Measurements from ENCODE around the gene TBC1D4. TPM values are rescaled to one million over a fixed set of nuclear protein-coding genes. Genes with fewer than 3 reads are reported as not detected.

TBC1D4 gene
- total RNA-seq, 1 experiment from 2014 or later, result 19.5 TPM

- intact Hi-C loops (cut with micrococcal nuclease; ENCODE audit: unreplicated experiment), result no loop called here
- Histone ChIP-seq H2AFZ (no peak overlapping the region), H3K4me1 (replicated peaks; ENCODE audit: insufficient read depth) (peaks cover 7% of the 10 kb centered on the region; the same call in 1 of the 2 replicates), H3K9me2 (ENCODE audit: insufficient read depth) (no peaks in the 10 kb centered on the region), H3K79me2 (ENCODE audit: low read depth) (no peaks in the 10 kb centered on the region), H4K20me1 (ENCODE audit: insufficient read depth) (no peaks in the 10 kb centered on the region), H3K36me3 (ENCODE audit: low read depth) (no peaks in the 10 kb centered on the region), H3K9me3 (ENCODE audit: insufficient read depth, low read depth) (no peaks in the 10 kb centered on the region), H3K4me3 (no peak overlapping the region), H3K27ac (no peak overlapping the region), H3K4me2 (no peak overlapping the region), H3K27me3 (ENCODE audit: insufficient read depth, low read depth) (no peaks in the 10 kb centered on the region), H3F3A (ENCODE audit: insufficient read depth, low read depth) (no peaks in the 10 kb centered on the region; the same call in 1 of the 2 replicates)
- no TSS peak for BruUV-seq (replicated peaks)
- ChIA-PET POLR2A (ENCODE audit: unreplicated experiment) (no interaction called here), CTCF (no interaction called here)
- TF ChIP-seq CTCF (conservative IDR thresholded peaks at IDR 0.05), result no peak
- TF ChIP-seq EZH2 (IDR thresholded peaks at IDR 0.05; ENCODE audit: low read depth), result no peak
- DNase-seq, result no peak
Measured at GRCh38 chr13:75316427-75316826, 165.5 kb downstream of the TBC1D4 start.

- no peaks in the 10 kb centered on the region for H3K79me2 ChIP-seq (ENCODE audit: low read depth)
- no TSS peak for BruUV-seq (replicated peaks)
- no peak overlapping the region for H3K4me2 ChIP-seq
- H4K20me1 ChIP-seq (ENCODE audit: insufficient read depth), result no peaks in the 10 kb centered on the region
- POLR2A ChIA-PET (ENCODE audit: unreplicated experiment), result no interaction called here
- no peaks in the 10 kb centered on the region for H3K27me3 ChIP-seq (ENCODE audit: insufficient read depth, low read depth)
- no peak overlapping the region for H2AFZ ChIP-seq
- H3K4me3 ChIP-seq, result no peak overlapping the region
- TF ChIP-seq CTCF (conservative IDR thresholded peaks at IDR 0.05), result no peak
- no peak for TF ChIP-seq EZH2 (IDR thresholded peaks at IDR 0.05; ENCODE audit: low read depth)
- peaks cover 7% of the 10 kb centered on the region; the same call in 1 of the 2 replicates for H3K4me1 ChIP-seq (replicated peaks; ENCODE audit: insufficient read depth)
- H3K27ac ChIP-seq, result no peak overlapping the region
- no peaks in the 10 kb centered on the region for H3K9me2 ChIP-seq (ENCODE audit: insufficient read depth)
- H3K9me3 ChIP-seq (ENCODE audit: insufficient read depth, low read depth), result no peaks in the 10 kb centered on the region
- DNase-seq, result no peak
- CTCF ChIA-PET, result no interaction called here
- intact Hi-C loops (cut with micrococcal nuclease; ENCODE audit: unreplicated experiment), result no loop called here
- no peaks in the 10 kb centered on the region for H3K36me3 ChIP-seq (ENCODE audit: low read depth)
- no peaks in the 10 kb centered on the region; the same call in 1 of the 2 replicates for H3F3A ChIP-seq (ENCODE audit: insufficient read depth, low read depth)
Measured at GRCh38 chr13:75312884-75313520, 169.0 kb downstream of the TBC1D4 start.

GRCh38 chr13:75309981-75310580 is 171.9 kb downstream of the TBC1D4 start:
- CTCF ChIA-PET, result no interaction called here
- BruUV-seq (replicated peaks), result no TSS peak
- Histone ChIP-seq H3F3A (ENCODE audit: insufficient read depth, low read depth) (no peaks in the 10 kb centered on the region), H3K27ac (no peak overlapping the region), H3K4me3 (no peak overlapping the region), H3K27me3 (ENCODE audit: insufficient read depth, low read depth) (no peaks in the 10 kb centered on the region), H3K79me2 (ENCODE audit: low read depth) (no peaks in the 10 kb centered on the region), H3K9me3 (ENCODE audit: insufficient read depth, low read depth) (no peaks in the 10 kb centered on the region), H3K4me1 (replicated peaks; ENCODE audit: insufficient read depth) (no peaks in the 10 kb centered on the region), H3K36me3 (ENCODE audit: low read depth) (no peaks in the 10 kb centered on the region; the same call in 1 of the 2 replicates), H2AFZ (no peak overlapping the region), H3K4me2 (no peak overlapping the region), H3K9me2 (ENCODE audit: insufficient read depth) (no peaks in the 10 kb centered on the region; the same call in 1 of the 2 replicates), H4K20me1 (ENCODE audit: insufficient read depth) (0 out of 2 replicates have a peak, but pooled peaks cover 3% of the 10 kb centered on the region)
- TF ChIP-seq CTCF (conservative IDR thresholded peaks at IDR 0.05), result no peak
- no peak for TF ChIP-seq EZH2 (IDR thresholded peaks at IDR 0.05; ENCODE audit: low read depth)
- intact Hi-C loops (cut with micrococcal nuclease; ENCODE audit: unreplicated experiment), result no loop called here
- POLR2A ChIA-PET (ENCODE audit: unreplicated experiment), result no interaction called here
- DNase-seq, result no peak
